HepG2 (cell line): ENCODE results near the gene CD68. TPM values are rescaled to one million over a fixed set of nuclear protein-coding genes. Genes with fewer than 3 reads are reported as not detected.
A peak's percentile ranks its signal among the peaks of the same experiment; 100 is the strongest.

Source experiments
- ATF1 ChIP-seq: IDR thresholded peaks from 2 replicates; pipeline ENCODE4 v1.6.1; 2016; ENCODE audit warnings: mild to moderate bottlenecking, control low read depth
- CBFB ChIP-seq: sonication (generic); formaldehyde crosslinking; IDR thresholded peaks from 2 replicates; pipeline ENCODE4 v1.4.0; 2020; ENCODE audit warnings: missing genetic modification reagents
- CTCF ChIP-seq: sonication (generic); formaldehyde crosslinking; IDR thresholded peaks from 2 replicates; pipeline ENCODE4 v1.5.0; 2020; ENCODE audit warnings: mild to moderate bottlenecking, missing genetic modification reagents, moderate library complexity
- DR1 ChIP-seq: sonication (generic); formaldehyde crosslinking; IDR thresholded peaks from 2 replicates; pipeline ENCODE4 v1.8.0; 2021; ENCODE audit warnings: mild to moderate bottlenecking, missing genetic modification reagents, inconsistent platforms
- HNRNPLL ChIP-seq: fragments of 200-400 bp; formaldehyde crosslinking; IDR thresholded peaks from 2 replicates; pipeline ENCODE4 v1.6.1; 2017; ENCODE audit warnings: mild to moderate bottlenecking, low read depth, low read length; ENCODE audit not compliant: poor library complexity, severe bottlenecking
- IKZF5 ChIP-seq: IDR thresholded peaks from 2 replicates; pipeline ENCODE4 v1.6.1; 2018; ENCODE audit warnings: missing genetic modification reagents, mild to moderate bottlenecking, missing compliant biosample characterization
- MAX ChIP-seq: IDR thresholded peaks from 2 replicates; pipeline ENCODE4 v1.6.1; 2012; ENCODE audit warnings: inconsistent platforms
- MED8 ChIP-seq: sonication (generic); formaldehyde crosslinking; IDR thresholded peaks from 2 replicates; pipeline ENCODE4 v1.8.1; 2023; ENCODE audit warnings: mild to moderate bottlenecking, missing genetic modification reagents; ENCODE audit not compliant: insufficient replicate concordance
- POLR2G ChIP-seq: fragments of 200-400 bp; formaldehyde crosslinking; IDR thresholded peaks from 2 replicates; pipeline ENCODE4 v1.6.1; 2018; ENCODE audit warnings: mild to moderate bottlenecking, low read depth, low read length, moderate library complexity
- SMC3 ChIP-seq: IDR thresholded peaks from 2 replicates; pipeline ENCODE4 v1.6.1; 2011; ENCODE audit warnings: low read length, improper control_type of control experiment
- TFE3 ChIP-seq: IDR thresholded peaks from 2 replicates; pipeline ENCODE4 v1.6.1; 2016
- UBTF ChIP-seq: sonication (generic); formaldehyde crosslinking; IDR thresholded peaks from 2 replicates; pipeline ENCODE4 v1.4.0; 2020; ENCODE audit warnings: mild to moderate bottlenecking, missing genetic modification reagents
- YY1 ChIP-seq: IDR thresholded peaks from 2 replicates; pipeline ENCODE4 v1.6.1; 2011; ENCODE audit warnings: low read length, low read depth, moderate library complexity, mild to moderate bottlenecking; ENCODE audit not compliant: insufficient read depth, insufficient replicate concordance
- ZNF333 ChIP-seq: sonication (generic); formaldehyde crosslinking; IDR thresholded peaks from 2 replicates; pipeline ENCODE4 v1.4.0; 2020; ENCODE audit warnings: mild to moderate bottlenecking, missing genetic modification reagents, borderline replicate concordance
- ZNF343 ChIP-seq: sonication (generic); formaldehyde crosslinking; IDR thresholded peaks from 2 replicates; pipeline ENCODE4 v1.4.0; 2020; ENCODE audit warnings: mild to moderate bottlenecking, missing genetic modification reagents
- ZNF563 ChIP-seq: sonication (generic); formaldehyde crosslinking; IDR thresholded peaks from 2 replicates; pipeline ENCODE4 v1.8.0; 2022; ENCODE audit warnings: mild to moderate bottlenecking, moderate library complexity, missing genetic modification reagents
- ZNF572 ChIP-seq: sonication (generic); formaldehyde crosslinking; IDR thresholded peaks from 2 replicates; pipeline ENCODE4 v1.5.1; 2020; ENCODE audit warnings: mild to moderate bottlenecking, missing genetic modification reagents
- ZXDC ChIP-seq: sonication (generic); formaldehyde crosslinking; IDR thresholded peaks from 2 replicates; pipeline ENCODE4 v1.5.0; 2020; ENCODE audit warnings: mild to moderate bottlenecking, missing genetic modification reagents
- polyA plus RNA-seq, 8 experiments: library from polyadenylated mRNA; depleted of rRNA in 3 of 8; stranded (reverse) in 7 of 8; unstranded in 1 of 8; fragments of >200 nt; fragmentation: Illumina TruSeq in 4 of 8; extraction: Trizol in 4 of 8; gene quantifications; 2 replicates each; pipeline versions ENCODE4 v1.2.1 to v1.2.3, GENCODE V29; 2011 to 2016; ENCODE audit warnings: low read depth in 4 of 8, missing spikeins in 1 of 8, mixed read lengths in 1 of 8; ENCODE audit not compliant: insufficient read depth in 1 of 8
- total RNA-seq, 5 experiments: library from RNA; depleted of rRNA; stranded (reverse); fragments of >200 nt; fragmentation: Illumina TruSeq; extraction: Trizol; gene quantifications; 2 replicates each; pipeline ENCODE4 v1.2.3, GENCODE V29; 2016; ENCODE audit warnings: low read depth in 1 of 5

The CD68 gene
- total and polyA plus RNA-seq, 2 of the 13 experiments (the other 11 are each of a cell fraction or from before 2014, with no cell fraction given): 10.3 to 104 TPM

- 0 out of 2 replicates have a peak, but pooled peaks have one; percentile 49 for TF ChIP-seq POLR2G
- 0 out of 2 replicates have a peak, but pooled peaks have one; percentile 50 for TF ChIP-seq ZNF333 (CRISPR knock-in tag)
- TF ChIP-seq ZNF343 (CRISPR knock-in tag): no peak
- no peak; the same call in none of the 2 replicates for TF ChIP-seq MAX
- no peak for TF ChIP-seq DR1 (CRISPR knock-in tag)
- no peak for TF ChIP-seq ATF1 (CRISPR knock-in tag)
- TF ChIP-seq YY1: peak; percentile 49
- no peak for TF ChIP-seq CBFB (CRISPR knock-in tag)
- peak; percentile 77 for TF ChIP-seq UBTF (CRISPR knock-in tag)
- peak; percentile 86 for TF ChIP-seq HNRNPLL
- no peak for TF ChIP-seq ZNF572
- TF ChIP-seq SMC3: 0 out of 2 replicates have a peak, but pooled peaks have one; percentile 7
- TF ChIP-seq TFE3: 0 out of 2 replicates have a peak, but pooled peaks have one; percentile 7
- TF ChIP-seq MED8 (CRISPR knock-in tag): no peak
- TF ChIP-seq IKZF5 (CRISPR knock-in tag): 0 out of 2 replicates have a peak, but pooled peaks have one; percentile 51
- 0 out of 2 replicates have a peak, but pooled peaks have one; percentile 3 for TF ChIP-seq ZXDC (CRISPR knock-in tag)
- TF ChIP-seq CTCF (CRISPR knock-in tag): peak; percentile 80
- peak; percentile 45; the same call in 1 of the 2 replicates for TF ChIP-seq ZNF563 (CRISPR knock-in tag)
Observed at GRCh38 chr17:7614425-7615264, 35.2 kb downstream of the CD68 start, which contains the start of gene FXR2 (continued).
